GM12878 (cell line): Measurements from ENCODE around the gene USP31. TPM values are rescaled to one million over a fixed set of nuclear protein-coding genes. Genes with fewer than 3 reads are reported as not detected.

ENCODE experiments used
- ATAC-seq: fragments of 200-7000 bp; cut with Tn5 transposase; 3 replicates; pipeline ENCODE4 v1.9.1; 2020; ENCODE audit warnings: mild to moderate bottlenecking, moderate library complexity
- BruUV-seq: library from RNA; stranded (reverse); fragments of 400-500 nt; replicated peaks from 2 replicates; lab custom pipeline; 2021; lab: Mats Ljungman, UMichigan
- CTCF ChIA-PET: fragments of 300-600 bp; sonication (Branson Sonifier 250); formaldehyde crosslinking; extraction: SDS; loops from one replicate; lab custom pipeline; 2021; ENCODE audit warnings: inconsistent platforms; lab: Yijun Ruan, JAX
- POLR2A ChIA-PET: fragments of 350-600 bp; formaldehyde crosslinking; extraction: SDS; loops from one replicate; lab custom pipeline; 2021; ENCODE audit warnings: inconsistent platforms; lab: Charles Lee
- RAD21 ChIA-PET: fragments of 300-600 bp; sonication (Branson Sonifier 250); formaldehyde crosslinking; loops from one replicate; lab custom pipeline; 2023; ENCODE audit warnings: antibody characterized with exemption; ENCODE audit not compliant: unreplicated experiment; lab: Charles Lee
- SMC1A ChIA-PET: fragments of 300-600 bp; sonication (Branson Sonifier 250); formaldehyde crosslinking; loops from one replicate; lab custom pipeline; 2023; ENCODE audit not compliant: unreplicated experiment, uncharacterized antibody; lab: Charles Lee
- DNase-seq: peaks from one replicate; pipeline ENCODE4 v3.0.0-alpha.2; 2011; ENCODE audit warnings: low read depth, low spot score
- FAIRE-seq: peaks from 3 replicates; lab custom pipeline; 2011; peaks lifted over from hg19 to GRCh38; lab: Jason Lieb, UNC
- H2AFZ ChIP-seq: 2 replicates; pipeline ENCODE4 v1.6.0; 2011; ENCODE audit warnings: low read depth, low read length, control low read depth; ENCODE audit not compliant: control insufficient read depth
- H3K27ac ChIP-seq: 2 replicates; pipeline ENCODE4 v1.5.1; 2011; ENCODE audit warnings: control low read depth; ENCODE audit not compliant: control insufficient read depth, insufficient read depth
- H3K27me3 ChIP-seq, 2 experiments: replicated peaks in 1 of 2; 2 replicates each; pipeline versions ENCODE4 v1.6.0 to v1.6.1; 2011; ENCODE audit warnings: low read length in 1 of 2; ENCODE audit not compliant: control insufficient read depth in 2 of 2, insufficient read depth in 2 of 2
- H3K36me3 ChIP-seq, 2 experiments: 2 replicates each; pipeline ENCODE4 v1.5.1; 2011; ENCODE audit warnings: low read length in 1 of 2; ENCODE audit not compliant: control insufficient read depth in 2 of 2, insufficient read depth in 2 of 2
- H3K4me1 ChIP-seq: 2 replicates; pipeline ENCODE4 v1.6.1; 2011; ENCODE audit warnings: mild to moderate bottlenecking, low read length, moderate library complexity, mixed read lengths; ENCODE audit not compliant: control insufficient read depth, insufficient read depth
- H3K4me2 ChIP-seq: 2 replicates; pipeline ENCODE4 v1.6.0; 2011; ENCODE audit warnings: control low read depth; ENCODE audit not compliant: control insufficient read depth, insufficient read depth
- H3K4me3 ChIP-seq: fragments of 200-600 bp; sonication (generic); 2 replicates; pipeline ENCODE4 v1.5.1; 2016
- H3K79me2 ChIP-seq: 2 replicates; pipeline ENCODE4 v1.6.0; 2011; ENCODE audit warnings: low read length; ENCODE audit not compliant: control insufficient read depth, insufficient read depth
- H3K9ac ChIP-seq: 2 replicates; pipeline ENCODE4 v1.8.0; 2011; ENCODE audit warnings: low read length, control low read depth, mixed read lengths; ENCODE audit not compliant: control insufficient read depth, insufficient read depth
- H3K9me3 ChIP-seq: replicated peaks from 3 replicates; pipeline ENCODE4 v1.5.1; 2011; ENCODE audit warnings: mild to moderate bottlenecking, low read length; ENCODE audit not compliant: control insufficient read depth, insufficient read depth
- H4K20me1 ChIP-seq: 2 replicates; pipeline ENCODE4 v1.6.0; 2011; ENCODE audit not compliant: control insufficient read depth, insufficient read depth
- E4F1 ChIP-seq: fragments of 450-650 bp; IDR thresholded peaks from 2 replicates; pipeline ENCODE4 v1.6.1; 2018; ENCODE audit warnings: borderline replicate concordance, mild to moderate bottlenecking; ENCODE audit not compliant: partially characterized antibody
- EZH2 ChIP-seq: IDR thresholded peaks from 2 replicates; pipeline ENCODE4 v1.6.1; 2012; ENCODE audit warnings: low read depth, mild to moderate bottlenecking, control low read depth, inconsistent platforms, low read length, borderline replicate concordance; ENCODE audit not compliant: control insufficient read depth
- PAX5 ChIP-seq: IDR thresholded peaks from 2 replicates; pipeline ENCODE4 v1.6.1; 2011; ENCODE audit warnings: low read depth, low read length, borderline replicate concordance
- REST ChIP-seq: IDR thresholded peaks from 2 replicates; pipeline ENCODE4 v1.6.1; 2012; ENCODE audit warnings: mild to moderate bottlenecking, low read depth, low read length
- RFX5 ChIP-seq: IDR thresholded peaks from 2 replicates; pipeline ENCODE4 v1.6.1; 2011; ENCODE audit warnings: low read depth, low read length, improper control_type of control experiment
- ZBTB33 ChIP-seq: fragments of 450-650 bp; IDR thresholded peaks from 2 replicates; pipeline ENCODE4 v1.6.1; 2017; ENCODE audit warnings: mild to moderate bottlenecking
- WGBS: methylation state at CpG from one replicate; pipeline ENCODE4 v1.1.6; 2016; ENCODE audit warnings: low lambda C conversion rate; ENCODE audit not compliant: insufficient replicate concordance, insufficient coverage; ENCODE audit errors: missing lambda C conversion rate; 5-methylcytosine and 5-hydroxymethylcytosine counted together
- in situ Hi-C: fragments of 300-500 bp; cut with MboI; formaldehyde crosslinking; loops from 9 replicates; pipeline ENCODE4 v1.14.3; 2018; ENCODE audit warnings: mixed read lengths
- intact Hi-C: fragments of 100-400 bp; cut with micrococcal nuclease; formaldehyde crosslinking; loops from one replicate; pipeline ENCODE4 v1.14.2; 2022; ENCODE audit not compliant: unreplicated experiment
- polyA plus RNA-seq, 11 experiments: library from polyadenylated mRNA; depleted of rRNA in 4 of 11; unstranded in 6 of 11; stranded (reverse) in 5 of 11; fragments of >200 nt; fragmentation: Nextera tagmentation in 4 of 11; fragmentation: Illumina TruSeq in 1 of 11; extraction: Ambion mirVana in 4 of 11; extraction: Trizol in 1 of 11; gene quantifications; 1 replicate in 1 of 11; 2 replicates in 10 of 11; pipeline versions ENCODE4 v1.2.1 to v1.2.3, GENCODE V29; 2011 to 2016; ENCODE audit warnings: inconsistent platforms in 2 of 11, missing spikeins in 2 of 11, low read depth in 1 of 11
- total RNA-seq, 4 experiments: library from RNA; depleted of rRNA in 3 of 4; stranded (reverse); fragments of >200 nt in 3 of 4; fragmentation: Illumina TruSeq in 1 of 4; extraction: Trizol in 1 of 4; gene quantifications; 2 replicates each; pipeline versions ENCODE4 v1.2.1 to v1.2.3, GENCODE V29; 2013 to 2021

Gene USP31
- total and polyA plus RNA-seq, 10 of the 15 experiments (the other 5 are each of a cell fraction or from before 2014, with no cell fraction given), result 0.87 to 6.5 (median 3.2) TPM

GRCh38 chr16:23026784-23027362 lies 122.4 kb downstream of the USP31 start:
- Histone ChIP-seq H3K4me3 (no peak overlapping the region), H3K9ac (no peak overlapping the region), H3K4me1 (no peaks in the 10 kb centered on the region), H4K20me1 (no peaks in the 10 kb centered on the region), H2AFZ (no peak overlapping the region), H3K4me2 (no peak overlapping the region), H3K27ac (no peak overlapping the region), H3K9me3 (no peaks in the 10 kb centered on the region), H3K27me3 (peaks cover 0 to 1% of the 10 kb centered on the region in 2 experiments; a peak in 1 of 4 replicates), H3K36me3 (no peaks in the 10 kb centered on the region), H3K79me2 (no peaks in the 10 kb centered on the region)
- 0 out of 3 replicates have a peak, but pooled peaks have one; percentile 37 for ATAC-seq
- BruUV-seq, result no TSS peak
- DNase-seq, result no peak
- intact Hi-C loops, result no loop called here
- ChIA-PET SMC1A (no interaction called here), POLR2A (no interaction called here), RAD21 (no interaction called here), CTCF (interaction anchor here (1.0 to 1.8 kb wide), 2 partner anchors 13 to 37 kb away, joined by 3 to 5 read pairs; no protein-coding TSS in a partner anchor)
- no peak for TF ChIP-seq EZH2
- TF ChIP-seq RFX5, result no peak
- no peak for TF ChIP-seq ZBTB33
- TF ChIP-seq REST, result peak; percentile 90
- TF ChIP-seq E4F1, result no peak
- no peak for TF ChIP-seq PAX5
- WGBS, result 0% methylated on average over 3 of the region's 3 CpGs
- no peak for FAIRE-seq
- in situ Hi-C loops, result no loop called here
